SKM-1 treated with dmso at 0.1 percent for 144 hours (cell line): ENCODE measurements around the gene FBXO28.
"Not testable (repeated sequence)": the region's sequence is repeated elsewhere in the genome, so short reads cannot be mapped to it uniquely, and the experiment has no call there.

Source experiments
- DNase-seq: peaks from one replicate; lab custom pipeline; 2025; ENCODE audit not compliant: unreplicated experiment; lab: John Stamatoyannopoulos, UW

The FBXO28 gene, protein sequence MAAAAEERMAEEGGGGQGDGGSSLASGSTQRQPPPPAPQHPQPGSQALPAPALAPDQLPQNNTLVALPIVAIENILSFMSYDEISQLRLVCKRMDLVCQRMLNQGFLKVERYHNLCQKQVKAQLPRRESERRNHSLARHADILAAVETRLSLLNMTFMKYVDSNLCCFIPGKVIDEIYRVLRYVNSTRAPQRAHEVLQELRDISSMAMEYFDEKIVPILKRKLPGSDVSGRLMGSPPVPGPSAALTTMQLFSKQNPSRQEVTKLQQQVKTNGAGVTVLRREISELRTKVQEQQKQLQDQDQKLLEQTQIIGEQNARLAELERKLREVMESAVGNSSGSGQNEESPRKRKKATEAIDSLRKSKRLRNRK

DNA sequence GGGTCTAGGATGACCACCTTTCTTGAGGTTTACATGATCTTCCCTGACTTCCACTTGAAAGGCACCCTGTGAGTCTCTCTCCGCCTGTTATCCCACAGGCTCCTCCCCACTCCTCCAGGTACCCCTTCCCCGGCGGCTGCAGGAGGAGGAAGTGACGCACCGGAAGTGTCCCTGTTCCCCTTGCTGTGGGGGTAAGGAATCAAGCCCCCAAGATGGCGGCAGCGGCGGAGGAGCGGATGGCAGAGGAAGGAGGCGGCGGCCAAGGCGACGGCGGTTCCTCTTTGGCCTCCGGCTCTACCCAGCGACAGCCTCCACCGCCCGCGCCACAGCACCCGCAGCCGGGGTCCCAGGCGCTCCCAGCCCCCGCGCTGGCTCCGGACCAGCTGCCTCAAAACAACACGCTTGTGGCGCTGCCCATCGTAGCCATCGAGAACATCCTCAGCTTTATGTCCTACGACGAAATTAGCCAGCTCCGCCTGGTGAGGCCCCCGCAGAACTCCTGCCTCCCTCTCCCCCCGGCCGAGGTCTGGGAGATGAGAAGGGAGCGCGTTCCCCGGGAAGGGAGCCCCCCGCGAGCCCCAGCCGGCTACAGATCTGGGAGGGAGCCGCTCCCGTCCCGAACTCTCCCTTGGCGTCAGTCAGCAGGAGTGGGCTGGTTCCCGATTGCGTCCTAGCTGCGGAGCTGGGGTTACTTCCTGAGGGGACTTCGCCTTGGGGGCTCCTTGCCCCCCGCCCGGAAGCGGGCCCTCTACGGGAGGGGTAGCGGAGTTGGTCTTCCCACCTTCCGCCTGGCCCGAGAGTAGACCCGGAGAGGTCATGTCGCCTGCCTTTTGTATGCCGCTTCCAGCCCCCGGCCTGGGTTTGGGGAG is at the start of gene FBXO28:
FBXO28 (plus strand) TSS at position 194 of the 869 bp plus-strand sequence; CDS start at position 213, 19 bp downstream.
- DNase-seq, result peak; percentile 98

DNA sequence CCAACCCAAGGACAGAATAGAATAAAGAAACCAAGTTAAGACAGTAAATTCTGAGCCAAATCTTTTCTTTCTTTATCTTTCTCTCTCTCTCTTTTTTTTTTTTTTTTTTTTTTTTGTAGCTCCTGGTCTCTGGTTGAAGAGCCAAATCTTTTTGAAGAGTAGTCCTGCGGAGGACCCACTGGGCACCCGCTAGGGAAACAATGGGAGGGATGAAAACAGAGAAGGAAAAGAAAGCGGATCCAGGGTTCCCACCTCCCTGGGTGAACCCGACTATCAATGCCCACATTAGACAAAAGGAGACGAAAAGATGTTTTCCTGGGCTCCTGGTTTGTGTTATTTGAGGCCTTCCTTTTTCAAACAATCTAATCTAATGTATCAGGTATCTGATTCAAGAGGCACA is 49.8 kb upstream of the FBXO28 start:
- DNase-seq, result no peak

DNA sequence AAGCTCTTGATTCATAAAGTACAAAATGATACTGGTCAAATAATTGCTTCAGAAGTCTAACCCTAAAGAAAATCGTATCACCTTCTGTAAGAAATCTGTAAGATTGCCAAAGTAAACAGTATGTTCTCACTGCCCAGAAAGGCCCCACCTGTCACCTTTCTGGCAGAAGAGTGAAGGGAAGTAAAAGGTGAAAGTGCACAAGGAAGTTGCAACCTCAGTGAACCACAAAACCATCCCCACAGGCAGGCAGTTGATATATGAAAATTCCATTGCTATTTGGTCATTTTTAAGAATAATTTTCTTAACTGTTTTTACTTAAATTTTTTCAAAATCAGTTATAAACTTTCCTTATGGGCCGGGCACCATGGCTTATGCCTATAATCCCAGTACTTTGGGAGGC is 48.5 kb upstream of the FBXO28 start:
- DNase-seq, result no peak

DNA sequence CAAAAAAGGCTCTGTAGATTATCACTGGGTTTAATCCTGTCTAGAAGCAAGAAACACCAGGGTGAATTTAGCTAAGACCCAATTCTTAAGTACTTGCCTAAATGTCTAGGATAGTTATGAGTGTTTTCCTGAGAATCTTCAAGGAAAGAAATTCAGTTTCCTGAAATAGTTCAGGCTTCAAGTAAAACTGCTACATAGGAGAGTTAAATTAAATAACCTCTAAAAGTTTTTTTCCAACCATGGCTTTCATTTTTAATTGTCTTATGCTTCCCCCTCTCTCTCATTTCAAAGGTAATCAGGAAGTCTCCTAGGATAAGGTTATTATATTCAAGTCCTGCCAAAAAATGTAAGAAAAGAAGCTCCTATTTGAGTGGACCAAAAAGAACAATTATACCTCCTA is 46.7 kb upstream of the FBXO28 start:
- DNase-seq, result no peak

DNA sequence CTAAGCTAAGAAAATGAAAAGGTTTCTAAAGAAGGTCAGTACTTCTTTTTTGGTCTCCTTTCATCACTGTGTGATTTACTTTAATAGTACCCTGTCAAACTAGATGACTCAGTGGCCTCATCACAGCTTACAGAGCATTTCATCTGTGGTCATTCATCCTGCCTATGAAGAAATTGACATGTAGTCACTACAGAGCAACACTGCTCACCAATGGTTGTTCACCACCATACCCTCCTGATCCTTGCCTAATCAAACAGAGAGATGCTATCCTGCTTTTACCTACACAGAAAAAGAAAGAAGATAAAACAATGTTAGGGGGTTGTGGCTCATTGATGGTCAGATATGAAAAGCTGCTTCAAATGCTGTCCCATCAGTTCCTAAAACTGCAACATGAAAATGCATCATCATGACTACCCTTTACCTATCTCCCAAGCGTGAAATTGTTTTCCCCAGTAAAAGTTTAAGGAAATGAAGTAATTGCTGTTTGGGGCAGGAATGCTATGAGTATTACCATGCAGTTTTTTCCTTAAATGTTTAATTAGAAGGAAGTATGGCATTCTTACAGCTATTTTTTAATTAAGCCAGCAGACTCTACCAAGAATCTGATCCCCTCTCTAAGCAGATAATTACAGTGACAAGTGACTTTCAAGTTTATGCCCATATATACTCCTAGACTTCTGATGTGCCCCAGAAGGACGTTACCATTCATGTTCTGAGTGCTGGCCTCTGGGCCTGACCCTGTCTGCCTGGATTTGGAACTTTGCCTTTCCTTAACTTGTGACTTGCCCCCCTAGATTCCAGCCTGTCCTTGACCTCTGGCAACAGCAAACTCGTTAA is 46.1 kb upstream of the FBXO28 start:
- DNase-seq, result no peak

DNA sequence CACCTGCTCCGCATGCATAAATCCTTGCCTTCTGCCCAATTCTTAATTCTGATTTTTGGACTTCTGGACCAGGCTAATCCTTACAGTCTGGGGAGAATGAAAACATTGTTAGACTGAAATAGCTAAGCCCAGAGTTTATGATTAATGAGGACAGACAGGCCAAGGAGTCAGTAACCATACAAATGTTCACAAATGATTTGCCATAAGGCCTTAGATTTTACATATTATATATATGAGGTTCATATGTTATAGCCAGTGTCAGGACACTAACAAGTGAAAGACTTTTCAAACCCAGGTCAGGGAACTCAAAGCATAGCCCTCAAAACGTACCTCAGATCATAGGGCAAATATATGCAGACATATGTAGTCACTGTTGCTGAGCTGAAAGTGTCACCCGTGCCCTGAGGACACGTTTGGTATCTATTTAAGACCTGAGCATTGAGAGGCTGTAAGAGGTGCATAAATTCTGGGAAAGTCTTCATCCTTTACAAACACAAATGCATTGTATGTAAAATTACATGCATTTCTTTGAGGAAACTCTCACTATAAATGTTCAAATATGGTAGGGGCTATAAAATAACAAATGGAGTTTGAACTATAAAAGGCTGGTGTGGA is 45.3 kb upstream of the FBXO28 start:
- no peak for DNase-seq

DNA sequence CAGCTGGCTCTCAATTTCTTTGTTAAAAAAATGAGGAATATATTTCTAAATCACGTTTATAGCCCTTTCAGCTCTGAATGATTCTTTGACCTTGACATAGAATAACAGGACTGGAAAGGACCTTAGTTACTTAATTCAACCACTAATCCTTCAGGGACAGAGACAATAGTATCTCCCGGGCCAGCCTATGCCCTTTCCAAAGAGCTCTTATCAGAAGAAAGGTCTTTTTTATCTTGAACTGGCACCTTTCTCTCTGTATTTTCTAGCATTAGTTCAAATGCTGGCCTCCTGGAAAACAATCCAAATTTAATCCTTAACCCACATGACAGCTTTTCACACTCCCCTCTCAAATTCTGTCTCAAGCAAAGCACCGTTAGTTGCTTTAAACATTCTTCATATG is 44.8 kb upstream of the FBXO28 start:
- DNase-seq, result no peak

DNA sequence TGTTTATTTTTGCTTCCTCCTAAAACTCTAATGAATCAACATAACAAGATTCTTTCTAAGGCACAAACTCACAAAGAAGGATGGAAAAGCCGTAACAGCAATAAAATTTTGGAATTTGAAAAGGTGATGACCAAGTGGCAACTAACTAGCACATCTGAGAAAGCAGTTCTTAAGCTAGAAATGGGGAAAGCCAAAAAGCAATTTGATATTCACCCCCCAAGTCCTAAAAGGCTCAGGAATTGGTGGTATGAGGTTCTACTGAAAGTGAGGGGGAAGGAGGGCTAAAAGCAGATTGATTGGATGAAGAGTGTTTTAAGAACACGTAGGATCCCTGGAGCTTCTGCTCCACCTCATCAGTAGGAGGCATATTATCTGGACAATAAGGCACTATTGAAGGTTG is 43.4 kb upstream of the FBXO28 start:
- DNase-seq, result no peak

DNA sequence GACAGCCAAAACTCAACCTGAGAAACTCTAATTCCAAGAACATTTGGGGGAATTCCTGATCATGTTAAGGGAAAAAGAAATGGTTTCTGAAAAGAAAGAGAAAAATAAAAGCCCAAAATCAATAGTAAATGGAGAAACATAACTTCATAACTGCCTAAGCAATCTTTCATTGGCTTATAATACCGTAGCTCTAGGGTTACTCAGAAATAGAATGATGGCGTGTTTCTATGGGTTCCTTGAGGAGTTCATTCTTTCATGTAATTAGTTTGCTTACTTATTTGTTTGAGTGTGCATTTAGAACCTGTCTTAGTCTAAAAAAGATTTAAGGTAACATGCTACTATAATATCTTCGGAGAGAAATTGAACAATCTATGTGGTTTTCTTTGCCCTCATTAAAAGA is 37.5 kb upstream of the FBXO28 start:
- no peak for DNase-seq

DNA sequence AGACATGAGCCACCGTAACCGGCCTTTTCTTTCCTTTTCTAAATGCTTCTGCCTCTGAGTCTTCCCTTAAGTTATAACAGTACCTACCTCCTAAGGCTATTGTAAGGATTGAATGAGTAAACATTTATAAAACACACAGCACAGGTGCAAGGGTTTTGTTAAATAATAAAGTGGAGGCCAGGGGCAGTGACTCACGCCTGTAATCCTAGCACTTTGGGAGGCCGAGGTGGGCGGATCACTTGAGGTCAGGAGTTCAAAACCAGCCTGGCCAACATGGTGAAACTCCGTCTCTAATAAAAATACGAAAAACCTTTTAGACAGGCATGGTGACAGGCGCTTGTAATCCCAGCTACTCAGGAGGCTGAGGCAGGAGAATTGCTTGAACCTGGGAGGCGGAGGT is 34.3 kb upstream of the FBXO28 start:
- DNase-seq, result not testable (repeated sequence)

DNA sequence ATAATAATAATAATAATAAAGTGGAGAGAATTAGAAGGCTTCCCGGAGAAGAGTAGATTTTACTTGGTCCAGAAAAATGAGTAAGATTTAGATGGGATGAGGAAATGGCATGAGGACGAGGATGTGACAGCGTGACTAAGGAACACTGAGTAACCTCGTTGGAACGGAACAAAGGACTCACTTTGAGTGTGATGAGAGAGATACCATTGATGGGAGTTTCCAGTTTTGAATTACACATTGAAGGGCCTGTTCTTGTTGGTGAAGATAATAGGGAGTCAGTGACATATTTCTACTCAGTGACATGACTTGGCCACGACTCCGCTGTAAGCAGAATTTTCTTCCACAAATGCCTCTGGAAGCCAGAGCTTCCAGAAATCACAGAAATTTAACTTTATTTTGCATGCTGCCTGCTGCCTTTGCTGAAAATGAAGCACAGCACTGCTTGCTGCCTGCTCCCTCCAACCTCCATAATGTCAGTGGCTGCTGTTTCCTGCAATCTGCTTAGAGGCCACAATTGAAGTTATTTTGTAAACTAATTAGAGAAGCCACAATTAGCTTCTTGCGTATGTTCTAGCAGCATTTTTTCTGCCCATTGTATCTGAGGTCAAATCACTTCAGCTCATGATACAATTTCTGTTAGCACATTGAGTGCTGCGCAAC is 33.7 kb upstream of the FBXO28 start:
- no peak for DNase-seq

DNA sequence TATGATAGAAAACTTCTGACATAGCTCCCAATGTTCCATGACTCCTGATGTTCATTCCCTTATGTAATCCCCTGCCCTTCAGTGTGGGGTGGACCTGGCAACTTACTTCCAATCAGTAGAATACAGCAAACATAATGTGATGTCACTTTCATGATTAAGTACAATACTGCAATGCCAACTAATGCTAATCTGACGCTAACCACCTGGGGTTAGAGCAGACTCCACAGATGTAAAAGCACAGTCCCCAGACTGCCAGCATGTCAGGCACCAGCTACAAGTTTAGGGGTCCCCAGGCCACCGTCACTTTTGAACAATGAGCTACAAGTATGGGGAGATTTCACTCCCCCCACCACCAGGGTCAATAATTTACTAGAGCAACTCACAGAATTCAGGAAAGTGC is 32.3 kb upstream of the FBXO28 start:
- no peak for DNase-seq

DNA sequence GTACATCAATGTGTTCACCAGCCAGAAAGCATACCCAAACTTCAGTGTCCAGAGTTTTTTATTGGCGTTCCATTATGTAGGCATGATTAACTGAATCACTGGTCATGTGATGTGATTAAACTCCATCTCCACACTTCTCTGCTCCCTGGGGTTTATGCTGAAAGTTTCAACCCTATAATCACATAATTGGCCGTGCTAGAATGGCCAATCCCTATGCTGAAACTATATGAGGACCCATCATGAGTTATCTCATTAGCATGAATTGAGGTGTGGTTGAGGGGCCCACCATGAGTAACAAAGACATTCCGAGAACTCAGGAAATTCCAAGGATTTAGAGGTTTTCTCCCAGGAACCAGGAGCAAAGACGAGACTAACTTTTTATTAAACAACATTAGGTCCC is 31.8 kb upstream of the FBXO28 start:
- no peak for DNase-seq

DNA sequence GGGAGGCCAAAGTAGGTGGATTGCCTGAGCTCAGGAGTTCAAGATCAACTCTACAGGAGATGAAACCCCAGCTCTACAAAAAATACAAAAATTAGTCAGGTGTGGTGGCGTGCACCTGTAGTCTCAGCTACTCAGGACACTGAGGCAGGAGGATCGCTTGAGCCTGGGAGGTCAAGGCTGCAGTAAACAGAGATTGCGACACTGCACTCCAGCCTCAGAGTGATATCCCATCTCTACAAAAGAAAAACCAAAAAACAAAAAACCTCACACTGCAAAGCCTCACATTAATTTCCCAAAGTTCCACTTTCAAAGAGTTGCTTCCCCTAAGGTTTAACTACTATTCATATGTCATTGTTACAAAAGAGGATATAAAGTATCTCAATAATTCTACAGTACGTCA is 29.0 kb upstream of the FBXO28 start:
- no peak for DNase-seq

DNA sequence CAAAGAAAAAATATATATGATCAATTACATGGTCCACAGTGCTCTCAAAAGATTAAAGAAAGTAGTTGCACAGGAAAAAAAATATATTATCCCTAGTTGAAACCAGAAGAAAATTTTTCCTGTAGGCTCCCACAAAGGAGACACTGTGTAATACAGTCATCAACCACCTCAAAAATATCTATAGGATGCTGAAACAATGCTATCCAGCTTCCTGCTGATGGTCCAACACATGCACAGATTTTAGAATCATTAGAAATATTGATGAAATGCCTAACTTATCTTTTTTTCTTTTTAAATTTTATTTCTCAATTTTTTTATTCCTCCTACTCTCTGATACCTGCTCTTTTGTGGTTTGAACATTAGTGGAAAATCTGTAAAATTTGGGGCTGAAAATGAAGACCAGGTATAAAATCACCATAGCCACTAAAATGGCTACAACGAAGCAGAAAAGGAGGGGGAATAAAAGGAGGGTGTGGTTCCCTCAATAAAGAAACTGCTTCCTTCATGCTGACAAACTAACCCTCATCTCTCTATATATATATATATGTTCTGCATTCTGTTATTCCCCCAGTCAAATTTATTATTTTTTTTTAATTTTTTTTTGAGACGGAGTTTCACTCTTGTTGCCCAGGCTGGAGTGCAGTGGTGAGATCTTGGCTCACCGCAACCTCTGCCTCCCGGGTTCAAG is 28.3 kb upstream of the FBXO28 start:
- no peak for DNase-seq

DNA sequence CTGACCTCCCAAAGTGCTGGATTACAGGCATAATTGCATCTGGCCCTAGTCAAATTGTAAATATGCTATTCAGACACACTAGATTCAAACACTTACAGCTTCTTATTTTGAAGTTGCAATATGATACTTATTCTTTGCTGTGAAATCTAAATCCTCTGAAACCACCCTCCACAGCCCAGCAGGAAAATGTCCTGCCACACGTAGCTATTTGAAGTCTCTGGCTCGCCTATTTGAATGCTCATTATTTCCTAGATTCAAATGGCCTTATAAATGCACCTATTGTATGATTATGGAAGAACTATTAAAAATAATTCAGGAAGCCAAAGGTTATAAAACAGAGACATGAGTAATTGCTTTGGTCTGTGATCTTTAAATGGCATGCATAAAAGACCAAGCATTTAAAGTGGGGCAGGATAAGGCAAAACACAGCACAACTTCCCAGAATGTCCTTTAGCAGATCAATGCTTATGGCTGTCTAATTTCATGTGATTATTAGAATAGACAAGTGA is 26.6 kb upstream of the FBXO28 start:
- no peak for DNase-seq

DNA sequence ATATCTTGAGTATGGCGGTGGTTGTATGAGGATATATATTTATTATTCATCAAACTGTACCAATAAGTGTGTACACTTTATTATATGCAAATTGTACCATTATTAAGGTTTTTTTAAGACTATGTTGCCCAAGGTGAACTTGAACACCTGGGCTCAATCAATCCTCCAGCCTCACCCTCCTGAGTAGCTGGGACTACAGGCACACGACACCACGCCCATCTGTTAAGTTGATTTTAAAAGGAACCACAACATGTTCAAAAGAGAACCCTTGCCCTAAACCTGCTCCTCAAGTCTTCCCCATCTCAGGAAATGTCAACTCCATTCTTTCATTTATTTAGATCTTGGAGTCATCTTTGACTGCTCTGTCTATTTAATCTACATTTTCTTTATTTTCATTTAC is 24.3 kb upstream of the FBXO28 start:
- DNase-seq, result no peak

DNA sequence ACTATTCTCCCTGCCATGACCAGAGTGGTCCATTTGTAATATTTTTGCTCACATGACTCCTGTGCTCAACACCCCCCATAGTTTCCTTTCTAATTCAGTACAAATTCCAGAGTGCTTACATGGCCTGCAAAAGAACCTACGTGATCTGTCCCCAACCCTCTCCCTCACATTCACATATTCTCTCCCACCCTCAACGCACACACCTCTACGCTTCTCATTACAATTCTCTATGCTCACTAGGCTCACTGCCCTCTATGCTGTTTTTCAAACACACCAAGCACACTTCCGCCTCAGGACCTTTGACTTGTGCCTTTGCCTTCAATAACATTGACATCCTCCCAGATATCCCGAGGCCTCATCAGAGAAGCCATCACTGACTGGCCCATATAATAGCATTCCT is 23.8 kb upstream of the FBXO28 start:
- DNase-seq, result no peak

DNA sequence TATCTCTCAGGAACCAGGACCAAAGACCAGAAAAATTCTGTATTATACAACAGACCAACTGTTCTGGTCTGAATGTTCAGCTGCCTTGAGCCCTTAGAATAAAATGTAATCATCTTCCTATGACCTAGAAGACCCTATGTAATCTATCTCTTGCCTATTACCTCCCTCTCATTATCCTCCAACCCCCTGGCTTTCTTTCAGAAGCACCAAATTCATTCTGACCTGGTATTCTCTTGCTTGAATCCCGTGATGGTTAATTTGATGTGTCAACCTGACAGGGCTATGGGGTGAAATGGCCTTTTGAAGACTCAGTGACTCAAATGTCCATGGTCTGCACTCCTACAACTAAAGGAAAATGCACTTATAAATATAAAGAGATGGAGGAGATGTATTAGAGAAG is 21.8 kb upstream of the FBXO28 start:
- DNase-seq, result no peak

DNA sequence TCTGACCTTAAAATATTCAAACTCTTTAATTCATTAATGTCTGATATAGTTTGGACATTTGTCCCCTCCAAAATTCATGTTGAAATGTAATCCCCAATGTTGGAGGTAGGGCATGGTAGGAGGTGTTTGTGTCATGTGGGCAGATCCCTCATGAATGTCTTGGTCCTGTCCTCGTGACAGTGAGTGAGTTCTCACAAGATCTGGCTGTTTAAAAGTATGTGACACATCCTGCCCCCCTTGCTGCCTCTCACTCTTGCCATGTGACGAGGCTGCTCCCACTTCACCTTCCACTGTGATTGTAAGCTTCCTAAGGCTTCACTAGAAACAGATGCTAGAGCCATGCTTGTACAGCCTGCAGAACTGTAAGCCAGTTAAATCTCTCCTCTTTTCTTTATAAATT is 21.3 kb upstream of the FBXO28 start:
- no peak for DNase-seq
